NCI-H82 treated with DMSO at 0.1 percent for 48 hours (cell line): ENCODE data around the gene OR5L2.
"Not testable (repeated sequence)": the region's sequence is repeated elsewhere in the genome, so short reads cannot be mapped to it uniquely, and the experiment has no call there.

ENCODE experiments used
- DNase-seq: peaks from one replicate; lab custom pipeline; 2025; ENCODE audit not compliant: unreplicated experiment; lab: John Stamatoyannopoulos, UW

OR5L2 gene

GRCh38 chr11:55826919-55827318, at the start of gene OR5L2:
OR5L2 (plus strand) TSS chr11:55827219; CDS start chr11:55827219, 0 bp downstream.
- DNase-seq: no peak

GRCh38 chr11:55791606-55792005, 35.4 kb upstream of the OR5L2 start:
- DNase-seq: no peak

GRCh38 chr11:55793321-55793720, 33.7 kb upstream of the OR5L2 start:
- no peak for DNase-seq

- no peak for DNase-seq
Measured at GRCh38 chr11:55795256-55795655, 31.8 kb upstream of the OR5L2 start, which contains the start of gene OR5D14. OR5D14 (plus strand) TSS chr11:55795556; CDS start chr11:55795556, 0 bp downstream.

GRCh38 chr11:55806248-55806647, 20.8 kb upstream of the OR5L2 start:
- DNase-seq: no peak

GRCh38 chr11:55811067-55811466, 16.0 kb upstream of the OR5L2 start, which contains the start of gene OR5L1:
OR5L1 (plus strand) TSS chr11:55811367; CDS start chr11:55811467, 100 bp downstream.
- DNase-seq: no peak

GRCh38 chr11:55819330-55819729, 7.7 kb upstream of the OR5L2 start, which contains the start of gene OR5D18:
OR5D18 (plus strand) TSS chr11:55819630; CDS start chr11:55819630, 0 bp downstream.
- DNase-seq: no peak

- no peak for DNase-seq
Measured at GRCh38 chr11:55838452-55838851, 11.4 kb downstream of the OR5L2 start, which contains the start of gene OR5D16. OR5D16 (plus strand) TSS chr11:55838752; CDS start chr11:55838752, 0 bp downstream.

- DNase-seq: no peak
Measured at GRCh38 chr11:55847453-55847852, 20.4 kb downstream of the OR5L2 start.

GRCh38 chr11:55849037-55849436, 22.0 kb downstream of the OR5L2 start:
- no peak for DNase-seq

GRCh38 chr11:55852141-55852540, 25.1 kb downstream of the OR5L2 start:
- no peak for DNase-seq

GRCh38 chr11:55854704-55855103, 27.7 kb downstream of the OR5L2 start:
- DNase-seq: no peak

GRCh38 chr11:55867354-55867753, 40.3 kb downstream of the OR5L2 start:
- DNase-seq: not testable (repeated sequence)

- DNase-seq: not testable (repeated sequence)
Measured at GRCh38 chr11:55872731-55873130, 45.7 kb downstream of the OR5L2 start.

- not testable (repeated sequence) for DNase-seq
Measured at GRCh38 chr11:55873146-55873545, 46.1 kb downstream of the OR5L2 start.
